ENCODE results near the gene THRB. TPM values are rescaled to one million over a fixed set of nuclear protein-coding genes. Genes with fewer than 3 reads are reported as not detected.

THRB gene
- total and polyA plus RNA-seq, 9 of the 15 experiments (the other 6 are each of a cell fraction or from before 2014, with no cell fraction given): 1.7 to 14.9 (median 6.9) TPM

GRCh38 chr3:24258260-24258659 lies 236.4 kb downstream of the THRB start:
- intact Hi-C loops (cut with micrococcal nuclease): no loop called here
- FAIRE-seq (no peak), DNase-seq (ENCODE audit: extremely low read depth in 1 of 4, low spot score in 3 of 4) (no peak), ATAC-seq (no peak)
- Histone ChIP-seq H3K9me3 (replicated peaks; ENCODE audit: control insufficient read depth, insufficient read depth, low read depth, low read length) (no peaks in the 10 kb centered on the region), H3K4me2 (ENCODE audit: insufficient read depth, low read length) (no peak overlapping the region), H3K79me2 (ENCODE audit: control insufficient read depth, insufficient read depth, low read length) (no peaks in the 10 kb centered on the region), H3K9me1 (ENCODE audit: control insufficient read depth, insufficient read depth, low read length) (no peaks in the 10 kb centered on the region), H4K20me1 (replicated peaks; ENCODE audit: control insufficient read depth, insufficient read depth, low read length) (no peaks in the 10 kb centered on the region), H3K9ac (ENCODE audit: insufficient read depth in 1 of 2, low read depth in 2 of 2, low read length in 2 of 2) (no peak overlapping the region), H3K27ac (ENCODE audit: extremely low read depth, low read depth, low read length) (no peak overlapping the region), H2AFZ (ENCODE audit: low read depth, low read length) (no peak overlapping the region), H3K27me3 (ENCODE audit: control insufficient read depth in 2 of 2, insufficient read depth in 2 of 2, low read length in 2 of 2) (no peaks in the 10 kb centered on the region), H3K36me3 (ENCODE audit: control insufficient read depth, insufficient read depth, low read length) (no peaks in the 10 kb centered on the region), H3K4me3 (no peak overlapping the region), H3K4me1 (replicated peaks in 1 of 2; ENCODE audit: control insufficient read depth in 2 of 2, insufficient read depth in 2 of 2, low read length in 2 of 2) (peaks cover 9 to 23% of the 10 kb centered on the region in 2 experiments; a peak in 4 of 5 replicates)
- POLR2A ChIA-PET: interaction anchor here (0.7 to 1.6 kb wide), 3 partner anchors 8 to 1189 kb away, joined by 3 read pairs; no protein-coding TSS in a partner anchor
- WGBS (ENCODE audit: insufficient coverage, low coverage, missing lambda C conversion rate): 58% methylated on average over 5 of the region's 5 CpGs
- in situ Hi-C loops (cut with MboI): no loop called here
- CTCF ChIA-PET (ENCODE audit: low intra/inter-chr PET ratio): no interaction called here
- no TSS peak for BruUV-seq (replicated peaks)
- TF ChIP-seq NFE2L1 (tag; IDR thresholded peaks at IDR 0.05; ENCODE audit: borderline replicate concordance, low read depth) (no peak), EZH2 (IDR thresholded peaks at IDR 0.05; ENCODE audit: borderline replicate concordance, low read depth, low read length) (no peak), FOXA3 (CRISPR knock-in tag; conservative IDR thresholded peaks at IDR 0.05 in 1 of 2, IDR thresholded peaks at IDR 0.05 in 1 of 2) (no peak), TAF1 (IDR thresholded peaks at IDR 0.05; ENCODE audit: control insufficient read depth, extremely low read depth, insufficient read depth, low read length, severe bottlenecking) (no peak), ZNF696 (CRISPR knock-in tag; conservative IDR thresholded peaks at IDR 0.05) (no peak), ELK3 (CRISPR knock-in tag; IDR thresholded peaks at IDR 0.05) (no peak), DDX20 (tag; IDR thresholded peaks at IDR 0.05; ENCODE audit: low read depth) (no peak), ZNF212 (CRISPR knock-in tag; IDR thresholded peaks at IDR 0.05) (no peak), MCM3 (IDR thresholded peaks at IDR 0.05) (no peak), ZBTB40 (IDR thresholded peaks at IDR 0.05) (no peak), ZBTB40 (CRISPR knock-in tag; IDR thresholded peaks at IDR 0.05) (no peak), ZNF785 (CRISPR knock-in tag; IDR thresholded peaks at IDR 0.05) (no peak)
- TF ChIP-seq, protein P1, sequence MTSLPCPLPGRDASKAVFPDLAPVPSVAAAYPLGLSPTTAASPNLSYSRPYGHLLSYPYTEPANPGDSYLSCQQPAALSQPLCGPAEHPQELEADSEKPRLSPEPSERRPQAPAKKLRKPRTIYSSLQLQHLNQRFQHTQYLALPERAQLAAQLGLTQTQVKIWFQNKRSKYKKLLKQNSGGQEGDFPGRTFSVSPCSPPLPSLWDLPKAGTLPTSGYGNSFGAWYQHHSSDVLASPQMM (CRISPR knock-in tag; IDR thresholded peaks at IDR 0.05): no peak

All from K562 (cell line).